HepG2 (cell line): ENCODE measurements around the gene ZNF318. TPM values are rescaled to one million over a fixed set of nuclear protein-coding genes. Genes with fewer than 3 reads are reported as not detected.

Source experiments
- ATF4 ChIP-seq, 2 experiments: fragments of 450-650 bp in 1 of 2; sonication (generic) in 1 of 2; formaldehyde crosslinking; IDR thresholded peaks; 2 replicates each; pipeline versions ENCODE4 v1.5.0 to v1.8.0; 2020 to 2022; ENCODE audit warnings: mild to moderate bottlenecking in 1 of 2, missing genetic modification reagents in 1 of 2
- BRCA1 ChIP-seq: sonication (generic); formaldehyde crosslinking; IDR thresholded peaks from 2 replicates; pipeline ENCODE4 v1.4.0; 2020; ENCODE audit warnings: missing genetic modification reagents
- GATAD2A ChIP-seq: IDR thresholded peaks from 2 replicates; pipeline ENCODE4 v1.6.1; 2016
- GPBP1L1 ChIP-seq: sonication (generic); formaldehyde crosslinking; IDR thresholded peaks from 2 replicates; pipeline ENCODE4 v1.5.0; 2020; ENCODE audit warnings: mild to moderate bottlenecking, missing genetic modification reagents
- POGK ChIP-seq: sonication (generic); formaldehyde crosslinking; conservative IDR thresholded peaks from 2 replicates; pipeline ENCODE4 v1.8.0; 2022; ENCODE audit warnings: mild to moderate bottlenecking, moderate library complexity, missing genetic modification reagents
- REPIN1 ChIP-seq: sonication (generic); formaldehyde crosslinking; IDR thresholded peaks from 2 replicates; pipeline ENCODE4 v1.8.0; 2022; ENCODE audit warnings: missing genetic modification reagents, low read depth, mild to moderate bottlenecking, borderline replicate concordance
- SALL2 ChIP-seq: sonication (generic); formaldehyde crosslinking; IDR thresholded peaks from 2 replicates; pipeline ENCODE4 v1.8.1; 2023; ENCODE audit warnings: mild to moderate bottlenecking, missing genetic modification reagents, inconsistent platforms
- ZNF318 ChIP-seq: sonication (generic); formaldehyde crosslinking; IDR thresholded peaks from 2 replicates; pipeline ENCODE4 v1.4.0; 2020; ENCODE audit warnings: mild to moderate bottlenecking, missing genetic modification reagents
- ZNF646 ChIP-seq: sonication (generic); formaldehyde crosslinking; IDR thresholded peaks from 2 replicates; pipeline ENCODE4 v1.9.0; 2021; ENCODE audit warnings: mild to moderate bottlenecking, missing genetic modification reagents
- ZNF703 ChIP-seq: sonication (generic); formaldehyde crosslinking; IDR thresholded peaks from 2 replicates; pipeline ENCODE4 v1.5.1; 2020; ENCODE audit warnings: missing genetic modification reagents, mild to moderate bottlenecking, moderate library complexity, borderline replicate concordance
- polyA plus RNA-seq, 8 experiments: library from polyadenylated mRNA; depleted of rRNA in 3 of 8; stranded (reverse) in 7 of 8; unstranded in 1 of 8; fragments of >200 nt; fragmentation: Illumina TruSeq in 4 of 8; extraction: Trizol in 4 of 8; gene quantifications; 2 replicates each; pipeline versions ENCODE4 v1.2.1 to v1.2.3, GENCODE V29; 2011 to 2016; ENCODE audit warnings: low read depth in 4 of 8, missing spikeins in 1 of 8, mixed read lengths in 1 of 8; ENCODE audit not compliant: insufficient read depth in 1 of 8
- total RNA-seq, 5 experiments: library from RNA; depleted of rRNA; stranded (reverse); fragments of >200 nt; fragmentation: Illumina TruSeq; extraction: Trizol; gene quantifications; 2 replicates each; pipeline ENCODE4 v1.2.3, GENCODE V29; 2016; ENCODE audit warnings: low read depth in 1 of 5

The ZNF318 gene
- total and polyA plus RNA-seq, 2 of the 13 experiments (the other 11 are each of a cell fraction or from before 2014, with no cell fraction given), result 13.0 to 14.5 TPM

- no peak for TF ChIP-seq GPBP1L1 (CRISPR knock-in tag)
- TF ChIP-seq BRCA1 (CRISPR knock-in tag), result no peak
- no peak for TF ChIP-seq REPIN1
- TF ChIP-seq ATF4 (CRISPR knock-in tag; IDR thresholded peaks at IDR 0.05), result 0 out of 4 replicates have a peak, but pooled peaks of 1 of the 2 experiments have one; percentile 22
- peak; percentile 44; the same call in 1 of the 2 replicates for TF ChIP-seq GATAD2A
- no peak for TF ChIP-seq POGK
- no peak for TF ChIP-seq ZNF318 (CRISPR knock-in tag)
- TF ChIP-seq ZNF646, result no peak
- TF ChIP-seq ZNF703 (CRISPR knock-in tag), result no peak
- no peak for TF ChIP-seq SALL2 (CRISPR knock-in tag)
These were observed 40.9 kb downstream of the ZNF318 start (continued) for GRCh38 chr6:43328528-43328927.
